ENCODE measurements around the gene SPDYE4.

SPDYE4 gene

DNA sequence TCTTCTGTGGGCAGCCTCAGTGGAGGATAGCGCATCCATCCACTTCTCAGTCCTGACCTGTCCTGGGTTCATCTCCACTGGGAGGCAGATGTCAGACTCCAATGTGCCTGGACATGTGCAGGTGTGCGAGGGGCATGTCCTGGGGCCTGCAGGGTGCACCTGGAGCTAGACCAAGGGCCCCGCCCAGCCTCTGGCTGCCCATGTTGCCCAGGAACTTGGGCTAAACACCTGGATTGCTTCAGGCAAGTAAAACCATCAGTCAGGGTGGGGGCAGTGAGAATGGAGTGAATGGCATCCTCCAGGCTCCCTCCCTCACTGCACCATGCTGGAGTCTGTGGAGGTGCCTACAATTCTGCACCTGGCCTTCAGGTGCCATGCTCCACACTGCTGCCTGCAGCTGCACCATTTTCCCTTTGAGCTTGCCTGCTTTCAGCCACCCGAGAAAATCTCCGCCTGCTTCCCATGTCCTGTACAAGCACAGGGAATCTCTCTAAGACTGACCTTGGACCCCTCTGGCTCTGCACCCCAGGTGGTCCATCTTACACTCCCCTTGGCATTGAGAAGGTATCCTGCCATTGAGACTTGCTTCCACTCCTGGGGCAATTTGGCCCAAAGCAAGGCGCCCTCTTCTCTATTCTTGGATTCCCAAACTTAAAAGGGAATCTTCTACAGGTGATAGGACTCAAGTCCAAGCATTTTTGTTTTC lies 42.9 kb upstream of the SPDYE4 start:
- peaks cover 5% of the 10 kb centered on the region for H3K27me3 ChIP-seq
- no peak overlapping the region for H3K4me3 ChIP-seq (ENCODE audit: low read depth in 1 of 2, low read length in 1 of 2)
- H3K9me3 ChIP-seq: no peaks in the 10 kb centered on the region
- TF ChIP-seq, protein P1, sequence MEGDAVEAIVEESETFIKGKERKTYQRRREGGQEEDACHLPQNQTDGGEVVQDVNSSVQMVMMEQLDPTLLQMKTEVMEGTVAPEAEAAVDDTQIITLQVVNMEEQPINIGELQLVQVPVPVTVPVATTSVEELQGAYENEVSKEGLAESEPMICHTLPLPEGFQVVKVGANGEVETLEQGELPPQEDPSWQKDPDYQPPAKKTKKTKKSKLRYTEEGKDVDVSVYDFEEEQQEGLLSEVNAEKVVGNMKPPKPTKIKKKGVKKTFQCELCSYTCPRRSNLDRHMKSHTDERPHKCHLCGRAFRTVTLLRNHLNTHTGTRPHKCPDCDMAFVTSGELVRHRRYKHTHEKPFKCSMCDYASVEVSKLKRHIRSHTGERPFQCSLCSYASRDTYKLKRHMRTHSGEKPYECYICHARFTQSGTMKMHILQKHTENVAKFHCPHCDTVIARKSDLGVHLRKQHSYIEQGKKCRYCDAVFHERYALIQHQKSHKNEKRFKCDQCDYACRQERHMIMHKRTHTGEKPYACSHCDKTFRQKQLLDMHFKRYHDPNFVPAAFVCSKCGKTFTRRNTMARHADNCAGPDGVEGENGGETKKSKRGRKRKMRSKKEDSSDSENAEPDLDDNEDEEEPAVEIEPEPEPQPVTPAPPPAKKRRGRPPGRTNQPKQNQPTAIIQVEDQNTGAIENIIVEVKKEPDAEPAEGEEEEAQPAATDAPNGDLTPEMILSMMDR (IDR thresholded peaks at IDR 0.05): no peak
- no peak overlapping the region for H3K27ac ChIP-seq
- peaks cover 66% of the 10 kb centered on the region for H3K36me3 ChIP-seq
- peaks cover 5 to 6% of the 10 kb centered on the region in 2 experiments for H3K4me1 ChIP-seq (ENCODE audit: control insufficient read depth in 1 of 2, insufficient read depth in 1 of 2, low read depth in 1 of 2, low read length in 1 of 2)

DNA sequence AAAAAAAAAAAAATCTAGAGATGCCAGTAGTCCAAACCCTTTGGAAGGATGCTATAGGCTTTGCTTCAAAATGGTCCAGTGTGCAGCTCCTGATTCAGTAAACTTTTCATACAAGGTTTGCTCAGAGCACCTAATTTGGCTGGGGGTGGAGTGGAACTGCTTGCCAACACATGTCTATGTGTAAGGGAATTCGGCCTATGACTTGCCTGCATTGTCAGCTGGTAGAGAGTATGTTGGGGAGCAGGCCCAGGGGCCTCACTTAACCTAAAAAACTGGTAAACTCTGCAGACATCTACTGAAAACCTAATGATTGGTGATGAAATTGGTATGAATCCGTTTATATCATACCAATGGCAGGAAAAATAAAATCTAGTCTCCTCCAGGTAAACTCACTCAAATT lies 42.3 kb upstream of the SPDYE4 start:
- Histone ChIP-seq H3K9me3 (no peaks in the 10 kb centered on the region), H3K27ac (no peak overlapping the region), H3K27me3 (peaks cover 5% of the 10 kb centered on the region), H3K36me3 (peaks cover 66% of the 10 kb centered on the region), H3K4me1 (ENCODE audit: control insufficient read depth in 1 of 2, insufficient read depth in 1 of 2, low read depth in 1 of 2, low read length in 1 of 2) (peaks cover 6 to 7% of the 10 kb centered on the region in 2 experiments), H3K4me3 (ENCODE audit: low read depth in 1 of 2, low read length in 1 of 2) (no peak overlapping the region)
- TF ChIP-seq, protein P1 (IDR thresholded peaks at IDR 0.05): no peak

DNA sequence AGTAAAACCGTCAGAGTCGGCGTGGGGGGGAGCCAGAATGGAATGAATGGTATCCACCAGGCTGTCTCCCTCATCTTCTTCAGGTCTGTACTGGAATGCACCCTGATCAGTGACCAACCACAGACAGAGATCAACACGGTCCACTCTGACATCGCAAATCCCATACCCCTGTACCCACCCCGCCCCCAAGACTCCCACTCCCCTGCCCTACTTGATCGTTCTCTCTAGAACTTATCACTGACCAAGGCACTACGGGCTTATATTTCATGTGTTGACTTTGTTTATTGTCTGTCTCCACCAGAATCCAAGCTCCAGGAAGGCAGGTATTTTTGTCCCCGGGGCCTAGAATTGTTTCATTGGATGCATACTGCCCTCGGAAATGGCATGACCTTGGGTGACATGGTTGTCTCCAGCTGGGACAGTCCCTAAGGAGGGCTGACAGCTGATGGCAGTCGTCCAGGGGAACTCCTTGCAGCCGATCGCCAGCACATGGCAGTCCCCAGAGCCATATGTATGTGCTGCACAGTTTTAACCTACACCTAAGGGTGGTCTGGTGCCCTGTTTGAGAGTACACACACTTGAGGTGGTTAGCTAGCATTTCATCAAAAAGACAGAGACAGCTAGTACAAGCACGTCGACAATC lies 41.3 kb upstream of the SPDYE4 start:
- peaks cover 65% of the 10 kb centered on the region for H3K36me3 ChIP-seq
- H3K4me3 ChIP-seq (ENCODE audit: low read depth in 1 of 2, low read length in 1 of 2): no peak overlapping the region
- no peaks in the 10 kb centered on the region for H3K9me3 ChIP-seq
- H3K27ac ChIP-seq: no peak overlapping the region
- peaks cover 5% of the 10 kb centered on the region for H3K27me3 ChIP-seq
- TF ChIP-seq, protein P1 (IDR thresholded peaks at IDR 0.05): no peak
- peaks cover 15 to 16% of the 10 kb centered on the region in 2 experiments for H3K4me1 ChIP-seq (ENCODE audit: control insufficient read depth in 1 of 2, insufficient read depth in 1 of 2, low read depth in 1 of 2, low read length in 1 of 2)

DNA sequence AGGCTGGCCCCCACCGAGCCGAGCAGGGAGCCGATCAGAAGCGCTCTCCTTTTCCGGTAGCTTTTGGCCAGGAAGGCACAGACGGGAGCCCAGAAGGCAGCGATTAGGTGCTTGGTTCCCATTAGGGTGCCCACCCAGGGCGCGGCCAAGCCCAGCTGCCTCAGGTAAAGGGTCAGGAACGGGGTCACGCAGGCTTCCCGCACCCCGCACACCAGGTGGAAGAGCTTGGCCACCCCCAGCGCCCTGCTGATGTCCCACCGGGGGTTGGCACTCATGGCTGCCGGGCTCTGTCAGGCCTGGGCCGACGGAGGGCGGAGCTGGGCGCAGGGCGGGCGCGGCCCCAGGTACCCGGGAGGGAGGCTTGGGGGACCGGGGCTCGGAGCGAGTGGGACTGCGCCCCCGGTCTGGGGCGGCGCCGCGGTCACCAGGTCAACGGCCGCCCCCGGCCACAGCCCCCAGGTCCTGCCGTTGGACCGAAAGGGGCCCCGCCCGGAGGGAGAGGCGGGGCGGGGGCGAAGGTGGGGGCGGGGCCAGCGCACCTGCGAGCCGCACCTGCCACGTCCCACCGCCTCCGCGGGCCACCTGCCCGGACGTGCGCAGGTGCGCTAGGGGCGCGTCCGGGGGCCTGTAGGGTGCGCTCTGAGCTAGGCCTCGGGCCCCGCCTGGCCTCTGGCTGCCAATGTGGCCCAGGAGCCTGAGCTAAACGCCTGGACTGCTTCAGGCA lies 40.7 kb upstream of the SPDYE4 start, which contains the start of gene MFSD6L:
Gene MFSD6L, minus strand, starts transcription at position 520 of the 724 bp plus-strand sequence. Its CDS starts 245 bp downstream, at position 275.
- H3K4me3 ChIP-seq (ENCODE audit: low read depth in 1 of 2, low read length in 1 of 2): no peak within 1 kb of the TSS
- H3K9me3 ChIP-seq: no peaks in the 10 kb centered on the region
- H3K36me3 ChIP-seq: peaks cover 58% of the 10 kb centered on the region
- TF ChIP-seq, protein P1 (IDR thresholded peaks at IDR 0.05): no peak
- H3K27me3 ChIP-seq: peaks cover 5% of the 10 kb centered on the region
- H3K27ac ChIP-seq: no peak within 1 kb of the TSS
- H3K4me1 ChIP-seq (ENCODE audit: control insufficient read depth in 1 of 2, insufficient read depth in 1 of 2, low read depth in 1 of 2, low read length in 1 of 2): peaks cover 22 to 23% of the 10 kb centered on the region in 2 experiments

DNA sequence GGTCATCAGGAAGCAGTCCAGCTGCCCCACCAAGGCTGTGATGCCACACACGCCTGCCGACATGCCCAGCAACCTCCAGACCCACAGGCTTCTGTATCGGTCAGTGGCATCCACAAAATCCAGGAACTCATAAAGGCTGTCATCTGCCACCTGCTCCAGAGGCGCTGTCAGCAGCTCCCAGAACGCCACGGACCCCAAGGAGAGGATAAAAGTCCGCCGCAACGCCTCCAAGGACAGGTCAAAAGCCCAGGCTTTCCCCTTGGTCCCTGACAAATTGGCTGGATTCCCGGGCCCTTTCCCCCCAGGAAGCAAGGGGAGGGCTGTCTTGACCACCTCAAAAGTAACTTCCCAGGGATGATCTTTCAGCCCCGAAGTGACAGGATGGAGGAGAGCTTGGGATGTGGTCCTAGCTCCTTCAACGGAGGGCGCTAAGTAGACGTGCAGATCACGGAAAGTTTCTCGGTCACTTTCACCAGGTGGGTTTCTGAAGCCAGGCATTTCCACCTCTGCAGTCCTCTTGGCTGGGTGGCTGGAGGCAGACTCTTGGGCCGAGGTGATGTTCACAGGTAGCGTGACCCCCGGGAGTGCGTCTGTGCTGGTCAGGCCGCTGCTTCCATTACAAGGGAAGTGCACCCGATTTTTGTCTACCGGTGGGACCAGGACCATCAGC lies 40.0 kb upstream of the SPDYE4 start:
- Histone ChIP-seq H3K4me3 (ENCODE audit: low read depth in 1 of 2, low read length in 1 of 2) (no peak overlapping the region), H3K4me1 (ENCODE audit: control insufficient read depth in 1 of 2, insufficient read depth in 1 of 2, low read depth in 1 of 2, low read length in 1 of 2) (peaks cover 29 to 30% of the 10 kb centered on the region in 2 experiments), H3K27me3 (peaks cover 5% of the 10 kb centered on the region), H3K36me3 (peaks cover 51% of the 10 kb centered on the region), H3K9me3 (no peaks in the 10 kb centered on the region), H3K27ac (no peak overlapping the region)
- TF ChIP-seq, protein P1 (IDR thresholded peaks at IDR 0.05): no peak

Data from neutrophil (primary cell).